T-cell (primary cell): Measurements from ENCODE around the gene RNF168. TPM values are rescaled to one million over a fixed set of nuclear protein-coding genes. Genes with fewer than 3 reads are reported as not detected.

Experiments
- ATAC-seq, 4 experiments: fragments of 200-7000 bp in 3 of 4; fragments of 150-1000 bp in 1 of 4; cut with Tn5 transposase; replicated peaks in 1 of 4; 1 replicate in 3 of 4; 2 replicates in 1 of 4; pipeline ENCODE4 v1.10.0; 2021; ENCODE audit warnings: moderate library complexity in 3 of 4, mild to moderate bottlenecking in 2 of 4, moderate number of reproducible peaks in 1 of 4
- CTCF ChIA-PET, 2 donors: fragments of 300-600 bp; sonication (Branson Sonifier 250); formaldehyde crosslinking; loops; one replicate each; lab custom pipeline; 2022; ENCODE audit warnings: antibody characterized with exemption in 2 of 2; lab: Charles Lee
- POLR2A ChIA-PET, 2 donors: fragments of 300-600 bp; sonication (Branson Sonifier 250); formaldehyde crosslinking; loops; one replicate each; lab custom pipeline; 2022; ENCODE audit warnings: antibody characterized with exemption in 2 of 2; lab: Charles Lee
- DNase-seq, 35 experiments: peaks; one replicate each; pipeline versions ENCODE4 v3.0.0 to v3.0.0-alpha.2; 2013 to 2023
- H3K27ac ChIP-seq: one replicate; pipeline ENCODE4 v1.5.1; 2013; ENCODE audit warnings: low read length
- H3K27me3 ChIP-seq, 2 experiments: replicated peaks in 1 of 2; 1 replicate in 1 of 2; 2 replicates in 1 of 2; pipeline versions ENCODE4 v1.6.1 to v1.7.0; 2013; ENCODE audit warnings: low read length in 1 of 2, mixed read lengths in 1 of 2; ENCODE audit not compliant: control insufficient read depth in 2 of 2, insufficient read depth in 2 of 2; ENCODE audit errors: extremely low read depth in 1 of 2
- H3K36me3 ChIP-seq, 2 donors: 1 replicate in 1 of 2; 2 replicates in 1 of 2; pipeline versions ENCODE4 v1.6.1 to v1.7.0; 2013; ENCODE audit warnings: low read length in 1 of 2; ENCODE audit not compliant: control insufficient read depth in 2 of 2, insufficient read depth in 1 of 2; ENCODE audit errors: extremely low read depth in 1 of 2
- H3K4me1 ChIP-seq, 2 experiments: 1 replicate in 1 of 2; 2 replicates in 1 of 2; pipeline versions ENCODE4 v1.6.1 to v1.7.0; 2013; ENCODE audit warnings: low read length in 2 of 2, mixed read lengths in 1 of 2; ENCODE audit not compliant: insufficient read depth in 2 of 2, control insufficient read depth in 1 of 2; ENCODE audit errors: extremely low read depth in 1 of 2
- H3K4me3 ChIP-seq, 2 donors: 1 replicate in 1 of 2; 2 replicates in 1 of 2; pipeline versions ENCODE4 v1.5.1 to v1.7.0; 2013; ENCODE audit warnings: mild to moderate bottlenecking in 2 of 2, low read length in 1 of 2, moderate library complexity in 1 of 2; ENCODE audit not compliant: control insufficient read depth in 1 of 2; ENCODE audit errors: extremely low read depth in 1 of 2
- H3K9me3 ChIP-seq: 2 replicates; pipeline ENCODE4 v1.7.0; 2013
- H3K27ac Mint-ChIP-seq, 2 donors: one replicate each; pipeline ENCODE4 v1.8.0; 2020 to 2021; ENCODE audit warnings: mild to moderate bottlenecking in 2 of 2, mixed read lengths in 2 of 2
- H3K27me3 Mint-ChIP-seq, 2 donors: one replicate each; pipeline ENCODE4 v1.8.0; 2021 to 2022; ENCODE audit warnings: mixed read lengths in 2 of 2
- H3K36me3 Mint-ChIP-seq: one replicate; pipeline ENCODE4 v1.8.0; 2021; ENCODE audit warnings: mixed read lengths
- H3K4me1 Mint-ChIP-seq, 3 donors: one replicate each; pipeline ENCODE4 v1.8.0; 2020 to 2022; ENCODE audit warnings: mixed read lengths in 3 of 3, mild to moderate bottlenecking in 1 of 3
- H3K4me3 Mint-ChIP-seq, 3 donors: one replicate each; pipeline ENCODE4 v1.8.0; 2020 to 2022; ENCODE audit warnings: mild to moderate bottlenecking in 3 of 3, mixed read lengths in 3 of 3, moderate library complexity in 3 of 3
- H3K9me3 Mint-ChIP-seq, 3 donors: one replicate each; pipeline ENCODE4 v1.8.0; 2020 to 2022; ENCODE audit warnings: mixed read lengths in 3 of 3
- WGBS: methylation state at CpG from one replicate; pipeline ENCODE4 v1.1.5; 2013; ENCODE audit warnings: missing lambda C conversion rate; ENCODE audit not compliant: insufficient coverage; 5-methylcytosine and 5-hydroxymethylcytosine counted together
- total RNA-seq, 35 experiments: library from RNA in 6 of 35; stranded (reverse) in 6 of 35; fragments of 120-200 nt in 1 of 35; gene quantifications; one replicate each; pipeline versions ENCODE4 v1.2.1 to v1.2.4 and lab custom pipeline; 2013 to 2026

The RNF168 gene
- total RNA-seq, 5 donors from 2014 or later (not counting 1 experiment from before 2014, with no cell fraction given) = 27.1 to 71.2 (median 64.8) TPM

- Histone ChIP-seq H3K4me3 (no peak overlapping the region), H3K4me1 (no peaks in the 10 kb centered on the region), H3K9me3 (no peaks in the 10 kb centered on the region), H3K27me3 (no peaks in the 10 kb centered on the region), H3K36me3 (no peaks in the 10 kb centered on the region), H3K27ac (no peak overlapping the region)
- no CpG with 5 or more reads among the region's 2 CpGs for WGBS
- peaks cover 0 to 4% of the 10 kb centered on the region in 2 donors for H3K27me3 Mint-ChIP-seq
- peaks cover 4 to 5% (median 5%) of the 10 kb centered on the region in 3 donors for H3K9me3 Mint-ChIP-seq
- no peak overlapping the region for H3K4me3 Mint-ChIP-seq
- ChIA-PET POLR2A (interaction anchor here in 1 of 2 donors (0.7 kb wide), 1 partner anchor 337 kb away, joined by 5 read pairs; no protein-coding TSS in a partner anchor), CTCF (interaction anchor here in 1 of 2 donors (1.0 kb wide), 1 partner anchor 10 kb away, joined by 3 read pairs; no protein-coding TSS in a partner anchor)
- H3K36me3 Mint-ChIP-seq = no peaks in the 10 kb centered on the region
- no peaks in the 10 kb centered on the region for H3K4me1 Mint-ChIP-seq
- no peak overlapping the region for H3K27ac Mint-ChIP-seq
- DNase-seq = no peak
- ATAC-seq = no peak
These were observed 41.0 kb upstream of the RNF168 start for GRCh38 chr3:196544491-196544992.

GRCh38 chr3:196541684-196542445, 38.3 kb upstream of the RNF168 start:
- H3K9me3 Mint-ChIP-seq = no peaks in the 10 kb centered on the region
- peaks cover 0 to 2% (median 2%) of the 10 kb centered on the region in 3 donors for H3K4me1 Mint-ChIP-seq
- no CpG with 5 or more reads among the region's 6 CpGs for WGBS
- Histone ChIP-seq H3K4me3 (no peak overlapping the region), H3K36me3 (no peaks in the 10 kb centered on the region), H3K4me1 (no peaks in the 10 kb centered on the region), H3K9me3 (no peaks in the 10 kb centered on the region), H3K27ac (no peak overlapping the region), H3K27me3 (peaks cover 0 to 3% of the 10 kb centered on the region in 2 experiments)
- H3K27ac Mint-ChIP-seq = no peak overlapping the region
- CTCF ChIA-PET = interaction anchor here in 1 of 2 donors (0.7 kb wide), 1 partner anchor 882 kb away, joined by 3 read pairs; no protein-coding TSS in a partner anchor
- no peak overlapping the region for H3K4me3 Mint-ChIP-seq
- no peak for ATAC-seq
- no peaks in the 10 kb centered on the region for H3K36me3 Mint-ChIP-seq
- no peak for DNase-seq
- H3K27me3 Mint-ChIP-seq = peaks cover 0 to 7% of the 10 kb centered on the region in 2 donors
- POLR2A ChIA-PET = no interaction called here

- H3K27me3 Mint-ChIP-seq = peaks cover 3% of the 10 kb centered on the region in 2 donors
- no peak overlapping the region for H3K27ac ChIP-seq
- H3K9me3 ChIP-seq = no peaks in the 10 kb centered on the region
- no peaks in the 10 kb centered on the region for H3K4me1 ChIP-seq
- no peaks in the 10 kb centered on the region for H3K36me3 Mint-ChIP-seq
- ChIA-PET POLR2A (no interaction called here), CTCF (interaction anchor here (0.5 to 1.1 kb wide), 4 partner anchors 9 to 30 kb away, joined by 3 to 5 read pairs (median 4); no protein-coding TSS in a partner anchor)
- H3K27me3 ChIP-seq = peaks cover 0 to 3% of the 10 kb centered on the region in 2 experiments
- H3K4me3 Mint-ChIP-seq = no peak overlapping the region
- no peaks in the 10 kb centered on the region for H3K9me3 Mint-ChIP-seq
- H3K4me1 Mint-ChIP-seq = peaks cover 0 to 2% (median 2%) of the 10 kb centered on the region in 3 donors
- H3K36me3 ChIP-seq = no peaks in the 10 kb centered on the region
- peak overlapping the region in 1 of 2 donors; percentile 4 for H3K27ac Mint-ChIP-seq
- 72% methylated on average over 8 of the region's 18 CpGs for WGBS
- peak in 30 of 35 experiments; percentile 5 to 79 (median 50) for DNase-seq
- ATAC-seq = peak in 1 of 4 experiments; percentile 35
- H3K4me3 ChIP-seq = no peak overlapping the region
These were observed 33.9 kb upstream of the RNF168 start for GRCh38 chr3:196537319-196537984.

GRCh38 chr3:196533260-196533681, 29.7 kb upstream of the RNF168 start:
- no peak overlapping the region for H3K27ac ChIP-seq
- H3K4me3 ChIP-seq = no peak overlapping the region
- H3K4me3 Mint-ChIP-seq = no peak overlapping the region
- peaks cover 0 to 7% of the 10 kb centered on the region in 2 experiments for H3K27me3 ChIP-seq
- H3K4me1 ChIP-seq = peaks cover 0 to 10% of the 10 kb centered on the region in 2 experiments
- H3K9me3 ChIP-seq = no peaks in the 10 kb centered on the region
- ChIA-PET POLR2A (no interaction called here), CTCF (no interaction called here)
- no peak overlapping the region for H3K27ac Mint-ChIP-seq
- 56% methylated on average over 10 of the region's 14 CpGs for WGBS
- no peak for ATAC-seq
- peaks cover 0 to 5% (median 0%) of the 10 kb centered on the region in 3 donors for H3K9me3 Mint-ChIP-seq
- peaks cover 0 to 7% (median 6%) of the 10 kb centered on the region in 3 donors for H3K4me1 Mint-ChIP-seq
- H3K36me3 ChIP-seq = no peaks in the 10 kb centered on the region
- H3K27me3 Mint-ChIP-seq = peaks cover 3 to 8% of the 10 kb centered on the region in 2 donors
- H3K36me3 Mint-ChIP-seq = peaks cover 5% of the 10 kb centered on the region
- no peak for DNase-seq

- POLR2A ChIA-PET = no interaction called here
- H3K4me1 ChIP-seq = peaks cover 0 to 10% of the 10 kb centered on the region in 2 experiments
These were observed 27.9 kb upstream of the RNF168 start for GRCh38 chr3:196531418-196531817.

More at GRCh38 chr3:196531418-196531817, 27.9 kb upstream of the RNF168 start:
- Histone ChIP-seq H3K27me3 (peaks cover 0 to 4% of the 10 kb centered on the region in 2 experiments), H3K9me3 (no peaks in the 10 kb centered on the region), H3K27ac (no peak overlapping the region), H3K36me3 (no peaks in the 10 kb centered on the region), H3K4me3 (no peak overlapping the region)
- peaks cover 0 to 5% (median 0%) of the 10 kb centered on the region in 3 donors for H3K9me3 Mint-ChIP-seq
- no peak overlapping the region for H3K27ac Mint-ChIP-seq
- peaks cover 5% of the 10 kb centered on the region for H3K36me3 Mint-ChIP-seq
- H3K4me1 Mint-ChIP-seq = peaks cover 0 to 7% (median 7%) of the 10 kb centered on the region in 3 donors
- CTCF ChIA-PET = interaction anchor here in 1 of 2 donors (1.1 kb wide), 1 partner anchor 37 kb away, joined by 4 read pairs; the partner anchor contains the start of genes FBXO45 and WDR53
- H3K4me3 Mint-ChIP-seq = no peak overlapping the region
- ATAC-seq (no peak), DNase-seq (no peak)
- WGBS = no CpG with 5 or more reads among the region's 4 CpGs
- H3K27me3 Mint-ChIP-seq = peaks cover 0 to 8% of the 10 kb centered on the region in 2 donors
